Measurements from ENCODE around the gene XYLT2.
"Not testable (repeated sequence)": the region's sequence is repeated elsewhere in the genome, so short reads cannot be mapped to it uniquely, and the experiment has no call there.

The XYLT2 gene

DNA sequence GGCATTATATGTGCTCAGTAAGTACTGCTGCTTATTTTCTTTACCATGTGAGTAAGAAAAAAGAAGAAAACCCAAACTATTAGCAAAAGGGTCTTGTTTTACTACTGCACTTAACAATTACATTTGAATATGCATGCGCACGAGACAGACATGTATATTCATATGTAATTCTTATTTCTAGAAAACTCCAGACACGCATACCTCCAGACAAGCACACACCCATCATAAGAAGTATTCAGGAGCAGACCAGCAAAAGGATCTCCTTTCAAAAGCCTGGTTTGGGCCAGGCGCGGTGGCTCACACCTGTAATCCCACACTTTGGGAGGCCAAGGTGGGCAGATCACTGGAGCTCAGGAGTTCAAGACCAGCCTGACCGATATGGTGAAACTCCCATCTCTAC is 43.6 kb downstream of the XYLT2 start:
- no peak for DNase-seq (ENCODE audit: low spot score)

DNA sequence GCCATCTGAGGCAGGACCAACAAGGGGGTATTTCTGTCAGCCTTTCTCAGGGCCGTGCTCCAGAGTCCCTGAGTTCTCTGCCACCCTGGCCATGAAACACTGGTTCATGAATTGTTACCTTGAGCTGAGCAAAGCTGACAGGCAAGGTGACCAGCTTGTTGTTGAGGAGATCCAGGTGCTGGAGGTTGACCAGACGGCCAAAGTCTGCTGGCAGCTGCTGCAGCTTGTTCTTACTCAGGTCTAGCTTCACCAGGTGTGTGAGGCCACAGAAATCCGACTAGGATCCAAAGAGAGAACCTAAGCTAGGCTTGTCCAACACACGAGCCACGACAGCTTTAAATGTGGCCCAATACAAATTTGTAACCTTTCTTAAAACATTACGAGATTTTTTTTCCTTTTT is 46.7 kb downstream of the XYLT2 start:
- no peak for DNase-seq (ENCODE audit: low spot score)

DNA sequence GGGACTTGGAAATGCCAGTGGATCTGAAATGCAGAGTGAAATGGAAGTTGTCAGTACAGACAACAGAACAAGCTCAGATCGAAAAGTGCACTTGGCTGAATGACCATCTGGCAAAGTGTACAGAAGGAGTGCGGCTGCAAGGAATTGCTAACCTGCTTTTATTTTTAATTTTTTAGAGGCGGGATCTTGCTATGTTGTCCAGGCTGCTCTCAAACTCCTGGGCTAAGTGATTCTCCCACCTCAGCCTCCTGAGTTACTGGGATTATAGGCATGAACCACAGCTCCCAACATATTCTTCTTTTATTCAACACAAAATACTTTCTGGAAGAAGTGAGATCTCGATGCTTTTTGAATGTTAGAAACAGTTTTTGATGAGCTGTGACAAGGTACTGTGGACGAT is 47.8 kb downstream of the XYLT2 start:
- no peak for DNase-seq (ENCODE audit: low spot score)

DNA sequence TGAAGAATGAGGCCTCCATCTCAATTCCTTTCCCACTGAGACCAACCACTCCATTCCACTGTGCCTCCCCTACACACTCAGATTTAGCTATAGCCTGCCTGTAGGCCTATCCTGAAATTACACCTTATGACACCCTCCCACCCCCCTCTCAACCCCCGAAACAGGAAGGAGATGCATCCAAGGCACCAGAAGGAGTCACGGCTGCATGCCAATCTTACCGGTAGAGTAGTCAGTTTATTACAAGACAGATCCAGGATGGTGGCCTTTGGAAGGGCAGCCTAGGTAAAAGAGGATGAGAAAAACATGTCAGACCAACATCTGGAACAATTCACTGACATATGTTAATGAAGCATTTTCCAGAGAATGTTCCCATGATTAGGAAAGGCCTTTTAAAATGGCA is 48.8 kb downstream of the XYLT2 start:
- no peak for DNase-seq (ENCODE audit: low spot score)

DNA sequence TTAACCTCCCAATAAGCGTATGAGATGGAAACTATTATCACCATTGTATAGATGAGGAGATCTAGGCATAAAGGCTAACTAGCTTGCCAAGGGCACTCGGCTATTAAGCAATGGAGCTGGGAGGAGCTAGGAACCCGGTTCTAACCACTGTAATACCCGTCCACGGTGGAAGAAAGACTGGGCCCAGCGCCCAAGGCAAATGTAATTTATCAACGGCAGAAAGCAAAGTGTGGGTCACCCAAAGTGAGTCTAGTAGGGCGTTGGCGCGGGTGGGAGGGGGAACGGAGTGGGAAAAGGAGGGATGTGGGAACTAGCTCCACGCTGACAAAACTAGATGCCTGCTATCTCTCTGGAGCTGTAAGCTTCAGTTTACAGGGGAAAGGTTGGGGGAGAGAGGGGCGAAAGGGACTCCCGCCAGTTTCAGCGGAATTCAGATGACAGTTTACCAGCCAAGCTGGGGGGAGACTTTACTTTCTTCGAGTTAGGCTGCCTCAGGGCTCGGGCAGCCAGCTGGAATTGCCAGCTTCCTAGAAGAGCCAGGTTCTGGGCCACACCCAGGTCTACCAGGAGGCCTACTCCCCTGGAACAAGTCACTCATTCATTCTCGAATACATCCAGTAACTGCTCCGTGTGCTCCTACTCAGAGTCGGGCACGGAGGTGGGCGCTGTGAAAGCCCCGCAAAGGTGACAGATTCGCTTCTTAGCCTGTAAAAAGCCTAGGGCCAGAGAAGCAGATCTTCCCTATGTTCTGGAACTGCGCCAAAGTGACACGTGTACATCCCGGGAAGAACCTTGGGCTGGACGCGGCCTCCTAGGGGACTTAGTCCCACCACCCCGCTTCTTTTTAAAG is 50.6 kb downstream of the XYLT2 start:
- DNase-seq (ENCODE audit: low spot score) = peak; percentile 60

DNA sequence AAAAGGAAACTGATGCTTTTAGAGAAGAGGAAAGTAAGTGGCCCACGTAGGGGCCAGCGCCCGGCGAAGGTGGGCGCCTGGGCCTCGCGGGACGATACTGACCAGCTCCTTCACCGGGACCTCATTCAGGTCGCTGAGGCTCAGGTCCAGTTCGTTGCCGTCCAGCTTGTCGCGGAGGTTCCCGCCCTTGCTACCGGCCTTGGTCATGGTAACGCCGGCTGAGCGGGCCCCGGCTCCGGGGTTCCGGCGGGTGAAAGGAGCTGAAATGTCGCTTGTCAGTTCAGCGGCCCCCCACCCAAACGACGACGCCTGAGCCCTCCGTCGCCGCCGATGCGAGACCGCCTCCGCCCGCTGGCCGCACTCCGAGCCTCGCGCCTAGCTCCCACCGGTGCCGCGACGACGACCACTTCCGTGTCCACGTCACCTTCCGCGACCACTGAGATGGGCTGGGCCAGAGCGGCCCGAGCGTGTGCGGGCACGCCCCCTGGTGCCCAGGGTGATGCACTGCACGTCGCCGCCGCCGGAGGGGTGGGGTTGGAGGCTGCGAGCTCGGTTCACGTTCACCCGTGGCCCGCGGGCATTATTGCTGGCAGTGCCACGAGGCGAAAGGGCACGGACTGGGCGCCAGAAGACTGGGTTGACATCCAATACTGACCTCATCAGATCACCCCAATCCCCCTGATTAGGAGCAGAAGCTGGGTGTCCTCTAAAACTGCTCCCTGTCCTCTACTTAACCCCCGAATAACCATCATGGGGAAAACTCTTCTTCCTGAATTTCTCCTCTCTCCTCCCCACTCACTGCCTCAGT is 51.4 kb downstream of the XYLT2 start, which contains the start of gene LRRC59:
TSS of gene LRRC59 (minus strand) at position 413 of the 808 bp plus-strand sequence. CDS start at position 207, 206 bp downstream.
- DNase-seq (ENCODE audit: low spot score) = peak; percentile 80

DNA sequence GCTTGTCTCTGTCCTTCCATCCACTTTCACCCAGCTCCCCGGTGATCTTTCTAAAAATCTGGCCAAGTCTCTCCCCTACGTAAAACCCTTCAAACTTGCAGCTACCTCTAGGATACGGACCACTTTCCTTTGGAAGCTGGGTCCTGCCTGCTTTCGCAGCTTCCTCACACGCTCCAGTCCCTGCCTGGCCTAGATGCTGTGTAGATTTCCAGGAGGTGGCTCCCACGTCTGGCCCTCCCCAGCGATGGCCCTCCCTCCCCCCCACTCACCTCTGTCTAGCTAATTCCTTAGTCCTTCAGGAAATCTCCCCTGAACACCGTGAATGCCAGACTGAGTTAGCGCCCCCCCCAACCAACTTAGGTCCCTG is 52.0 kb downstream of the XYLT2 start:
- DNase-seq (ENCODE audit: low spot score) = no peak

DNA sequence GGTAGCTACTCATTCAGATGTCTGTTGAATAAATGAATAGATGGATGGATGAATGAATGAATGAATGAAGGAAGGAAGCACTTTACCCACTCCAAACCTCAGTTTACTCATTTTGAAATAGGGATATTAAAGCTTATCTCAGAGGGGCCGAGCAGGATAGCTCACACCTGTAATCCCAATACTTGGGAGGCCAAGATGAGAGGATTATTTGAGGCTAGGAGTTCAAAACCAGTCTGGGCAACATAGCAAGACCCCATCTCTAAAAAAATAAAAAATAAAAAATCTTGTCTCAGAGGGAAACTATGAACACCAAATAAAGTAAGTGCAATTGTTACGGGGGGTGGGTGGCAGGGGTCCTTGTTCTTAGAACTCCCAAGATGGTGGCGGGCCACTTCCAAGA is 52.7 kb downstream of the XYLT2 start:
- DNase-seq (ENCODE audit: low spot score) = not testable (repeated sequence)

DNA sequence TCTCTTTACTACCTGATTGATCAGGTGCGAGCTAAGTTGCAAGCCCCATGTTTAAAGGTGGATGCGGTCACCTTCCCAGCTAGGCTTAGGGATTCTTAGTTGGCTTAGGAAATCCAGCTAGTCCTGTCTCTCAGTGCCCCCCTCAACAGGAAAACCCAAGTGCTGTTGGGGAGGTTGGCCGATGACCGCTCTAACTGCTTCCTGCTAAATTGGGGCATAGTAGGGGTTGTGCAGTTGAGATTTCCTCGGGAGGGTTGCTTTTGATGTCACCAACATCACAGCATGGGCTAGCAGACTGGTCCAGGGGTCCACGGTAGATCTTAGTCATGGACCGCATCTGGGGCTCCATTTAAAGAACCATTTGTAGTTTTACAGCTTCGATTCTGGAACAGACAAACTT is 53.7 kb downstream of the XYLT2 start:
- DNase-seq (ENCODE audit: low spot score) = not testable (repeated sequence)

DNA sequence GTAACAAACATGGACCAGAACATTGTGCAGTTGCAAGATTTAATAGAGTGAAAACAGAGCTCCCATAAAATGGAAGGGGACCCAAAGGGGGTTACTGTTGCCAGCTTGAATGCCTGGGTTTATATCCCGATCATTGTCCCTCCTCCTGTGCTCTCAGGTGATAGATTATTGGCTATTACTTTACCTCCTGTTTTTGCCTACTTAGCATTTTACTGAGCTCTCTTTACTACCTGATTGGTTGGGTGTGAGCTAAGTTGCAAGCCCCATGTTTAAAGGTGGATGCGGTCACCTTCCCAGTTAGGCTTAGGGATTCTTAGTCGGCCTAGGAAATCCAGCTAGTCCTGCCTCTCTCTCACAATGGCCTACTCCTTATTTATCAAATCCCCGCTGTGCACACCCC is 59.4 kb downstream of the XYLT2 start:
- DNase-seq (ENCODE audit: low spot score) = not testable (repeated sequence)

DNA sequence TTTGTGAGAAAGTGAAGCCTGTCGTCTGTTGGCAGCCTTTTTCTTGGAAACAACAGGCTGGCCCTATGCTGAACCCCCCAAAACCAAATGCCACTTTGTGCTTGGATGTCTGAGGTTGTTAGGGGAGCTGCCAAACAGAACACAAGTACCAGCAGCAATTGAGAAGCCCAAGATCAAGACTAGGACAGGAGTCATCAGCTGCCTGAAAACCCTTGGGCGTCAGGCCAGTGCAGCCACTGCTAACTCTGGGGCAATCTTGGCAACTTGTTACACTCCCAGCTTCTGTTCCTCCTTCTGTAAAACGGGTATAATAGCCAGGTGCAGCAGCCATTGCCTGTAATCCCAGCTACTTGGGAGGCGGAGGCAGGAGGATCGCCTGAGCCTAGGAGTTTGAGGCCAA is 60.7 kb downstream of the XYLT2 start:
- DNase-seq (ENCODE audit: low spot score) = no peak

DNA sequence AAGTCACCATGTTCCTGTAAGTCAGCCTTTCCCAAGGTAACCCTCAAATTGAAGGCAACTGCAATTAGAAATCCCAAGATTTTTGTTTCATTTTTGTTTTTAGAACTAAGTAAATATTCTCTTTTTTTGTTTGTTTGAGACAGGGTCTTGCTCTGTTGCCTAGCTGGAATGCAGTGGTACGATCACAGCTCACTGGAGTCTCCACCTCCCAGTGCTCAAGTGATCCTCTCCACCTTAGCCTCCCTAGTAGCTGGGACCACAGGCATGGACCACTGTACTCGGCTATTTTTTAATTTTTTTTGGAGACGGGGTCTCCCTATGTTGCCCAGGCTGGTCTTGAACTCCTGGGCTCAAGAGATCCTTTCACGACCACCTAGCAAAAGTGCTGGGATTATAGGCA is 62.0 kb downstream of the XYLT2 start:
- DNase-seq (ENCODE audit: low spot score) = no peak
